Glutamatergic neuron (in vitro differentiated cells): ENCODE results near the gene PBX1. TPM values are rescaled to one million over a fixed set of nuclear protein-coding genes. Genes with fewer than 3 reads are reported as not detected.
A peak's percentile ranks its signal among the peaks of the same experiment; 100 is the strongest.

ENCODE experiments used
- DNase-seq: peaks from one replicate; pipeline ENCODE4 v3.0.0; 2022
- H3K27ac Mint-ChIP-seq: one replicate; pipeline ENCODE4 v1.8.0; 2020; ENCODE audit warnings: mild to moderate bottlenecking, mixed read lengths, inconsistent platforms; ENCODE audit not compliant: unreplicated experiment
- H3K27me3 Mint-ChIP-seq: one replicate; pipeline ENCODE4 v1.8.0; 2020; ENCODE audit warnings: mild to moderate bottlenecking, moderate library complexity, mixed read lengths, inconsistent platforms; ENCODE audit not compliant: unreplicated experiment
- H3K36me3 Mint-ChIP-seq: one replicate; pipeline ENCODE4 v1.8.0; 2020; ENCODE audit warnings: mild to moderate bottlenecking, mixed read lengths, inconsistent platforms; ENCODE audit not compliant: unreplicated experiment
- H3K4me1 Mint-ChIP-seq: one replicate; pipeline ENCODE4 v1.8.0; 2020; ENCODE audit warnings: mild to moderate bottlenecking, low read depth, mixed read lengths, inconsistent platforms; ENCODE audit not compliant: unreplicated experiment
- H3K4me3 Mint-ChIP-seq: one replicate; pipeline ENCODE4 v1.8.0; 2020; ENCODE audit warnings: mild to moderate bottlenecking, mixed read lengths, inconsistent platforms; ENCODE audit not compliant: unreplicated experiment
- H3K9me3 Mint-ChIP-seq: one replicate; pipeline ENCODE4 v1.8.0; 2020; ENCODE audit warnings: mild to moderate bottlenecking, moderate library complexity, mixed read lengths, inconsistent platforms; ENCODE audit not compliant: unreplicated experiment
- total RNA-seq: library from RNA; stranded (reverse); fragmentation: NEBNext Ultra II Directional; extraction: Animal tissue kit (Norgen Biotek cat#: 25700); gene quantifications from one replicate; pipeline ENCODE4 v1.2.1, GENCODE V29; 2021; ENCODE audit not compliant: unreplicated experiment
- TF ChIP-seq, protein P1 (sequence below): fragments of 200-600 bp; sonication (generic); IDR thresholded peaks from one replicate; pipeline ENCODE4 v1.5.0; 2021; ENCODE audit not compliant: partially characterized antibody, unreplicated experiment

PBX1 gene
- total RNA-seq, 1 donor from 2014 or later: 98.7 TPM

DNA sequence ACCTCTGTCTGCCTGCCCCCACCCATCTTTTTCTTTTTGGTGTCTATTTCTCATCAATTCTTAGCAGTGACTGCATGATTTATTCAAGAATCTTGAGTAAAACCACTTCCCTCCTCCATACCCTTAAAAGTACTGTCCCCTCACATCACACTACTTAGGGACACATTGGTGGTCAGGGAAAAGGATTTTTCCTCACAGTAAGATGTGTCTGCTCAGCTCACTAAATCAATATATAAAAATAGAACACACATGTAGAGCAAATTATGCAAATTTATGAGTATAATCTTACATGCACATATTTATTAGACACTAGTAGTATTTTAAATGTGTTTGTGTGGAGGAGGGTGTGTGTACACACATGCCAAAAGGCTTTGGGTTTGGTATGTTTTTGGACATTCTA lies 202.0 kb downstream of the PBX1 start:
- Mint-ChIP-seq H3K27ac (peak overlapping the region; percentile 36), H3K4me1 (peaks cover 17% of the 10 kb centered on the region), H3K4me3 (no peak overlapping the region), H3K9me3 (no peaks in the 10 kb centered on the region), H3K27me3 (peaks cover 4% of the 10 kb centered on the region), H3K36me3 (no peaks in the 10 kb centered on the region)
- TF ChIP-seq, protein P1, sequence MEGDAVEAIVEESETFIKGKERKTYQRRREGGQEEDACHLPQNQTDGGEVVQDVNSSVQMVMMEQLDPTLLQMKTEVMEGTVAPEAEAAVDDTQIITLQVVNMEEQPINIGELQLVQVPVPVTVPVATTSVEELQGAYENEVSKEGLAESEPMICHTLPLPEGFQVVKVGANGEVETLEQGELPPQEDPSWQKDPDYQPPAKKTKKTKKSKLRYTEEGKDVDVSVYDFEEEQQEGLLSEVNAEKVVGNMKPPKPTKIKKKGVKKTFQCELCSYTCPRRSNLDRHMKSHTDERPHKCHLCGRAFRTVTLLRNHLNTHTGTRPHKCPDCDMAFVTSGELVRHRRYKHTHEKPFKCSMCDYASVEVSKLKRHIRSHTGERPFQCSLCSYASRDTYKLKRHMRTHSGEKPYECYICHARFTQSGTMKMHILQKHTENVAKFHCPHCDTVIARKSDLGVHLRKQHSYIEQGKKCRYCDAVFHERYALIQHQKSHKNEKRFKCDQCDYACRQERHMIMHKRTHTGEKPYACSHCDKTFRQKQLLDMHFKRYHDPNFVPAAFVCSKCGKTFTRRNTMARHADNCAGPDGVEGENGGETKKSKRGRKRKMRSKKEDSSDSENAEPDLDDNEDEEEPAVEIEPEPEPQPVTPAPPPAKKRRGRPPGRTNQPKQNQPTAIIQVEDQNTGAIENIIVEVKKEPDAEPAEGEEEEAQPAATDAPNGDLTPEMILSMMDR: no peak
- no peak for DNase-seq

DNA sequence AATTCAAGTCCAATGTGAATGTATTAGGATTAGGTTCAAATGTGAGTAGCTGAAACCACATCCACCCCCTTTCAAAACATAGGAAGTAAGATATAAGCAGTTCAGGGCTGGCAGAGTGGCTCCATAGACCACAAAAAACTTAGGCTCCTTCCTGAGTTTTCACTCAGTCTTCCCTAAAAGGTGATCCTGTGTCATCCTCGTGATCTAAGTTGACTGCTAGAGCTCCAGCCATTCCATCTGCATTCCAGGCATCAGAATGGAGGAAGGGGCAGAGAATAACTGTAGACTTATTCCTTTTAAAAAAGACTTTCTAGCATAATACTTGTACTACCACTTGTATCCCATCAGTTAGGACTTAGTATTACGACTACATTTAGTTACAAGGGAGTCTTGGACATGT lies 204.1 kb downstream of the PBX1 start:
- H3K4me3 Mint-ChIP-seq: no peak overlapping the region
- DNase-seq: no peak
- H3K36me3 Mint-ChIP-seq: no peaks in the 10 kb centered on the region
- no peaks in the 10 kb centered on the region for H3K9me3 Mint-ChIP-seq
- no peak overlapping the region for H3K27ac Mint-ChIP-seq
- peaks cover 19% of the 10 kb centered on the region for H3K4me1 Mint-ChIP-seq
- TF ChIP-seq, protein P1: no peak
- peaks cover 4% of the 10 kb centered on the region for H3K27me3 Mint-ChIP-seq

DNA sequence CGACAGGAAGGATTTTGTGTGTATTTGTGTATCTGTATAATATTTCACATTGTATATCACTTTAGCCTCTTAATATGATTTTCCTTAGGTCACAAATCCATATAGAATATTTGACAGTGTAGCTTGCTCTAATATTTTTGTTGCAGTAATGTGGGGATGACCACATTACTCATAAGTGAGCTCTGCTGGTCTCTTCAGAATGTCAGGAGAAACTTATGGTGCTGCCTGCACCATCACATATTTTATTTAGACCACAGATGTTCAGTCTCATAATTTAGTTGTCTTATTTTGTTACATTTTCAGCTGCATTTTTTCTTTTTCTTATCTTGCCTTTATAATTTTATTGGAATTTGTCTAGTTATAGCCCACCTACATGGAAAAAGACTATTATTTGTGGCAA lies 205.3 kb downstream of the PBX1 start:
- no peak for DNase-seq
- Mint-ChIP-seq H3K4me3 (no peak overlapping the region), H3K36me3 (no peaks in the 10 kb centered on the region), H3K4me1 (peaks cover 20% of the 10 kb centered on the region), H3K27ac (no peak overlapping the region), H3K27me3 (no peaks in the 10 kb centered on the region), H3K9me3 (no peaks in the 10 kb centered on the region)
- TF ChIP-seq, protein P1: no peak

DNA sequence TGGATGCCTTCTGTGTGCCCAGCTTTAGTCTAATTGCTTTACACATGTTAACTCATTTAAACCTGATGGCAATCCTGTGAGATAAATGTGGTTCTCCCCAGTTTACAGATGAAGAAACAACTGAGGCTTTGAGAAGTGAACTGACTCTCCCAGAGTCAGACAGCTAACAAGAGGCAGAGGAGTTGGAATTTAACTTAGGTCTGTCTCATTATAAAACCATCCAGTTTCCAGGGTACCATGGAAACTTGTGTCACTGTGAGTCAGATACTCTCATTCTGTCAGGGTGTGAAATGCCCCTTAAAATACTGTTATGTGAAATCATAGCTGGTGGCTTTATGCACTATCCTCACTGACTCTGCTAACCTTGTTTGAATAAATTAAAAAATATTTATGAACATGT lies 206.6 kb downstream of the PBX1 start:
- Mint-ChIP-seq H3K27me3 (no peaks in the 10 kb centered on the region), H3K4me3 (no peak overlapping the region), H3K4me1 (peaks cover 23% of the 10 kb centered on the region), H3K9me3 (no peaks in the 10 kb centered on the region), H3K27ac (peak overlapping the region; percentile 71), H3K36me3 (no peaks in the 10 kb centered on the region)
- DNase-seq: no peak
- TF ChIP-seq, protein P1: no peak

DNA sequence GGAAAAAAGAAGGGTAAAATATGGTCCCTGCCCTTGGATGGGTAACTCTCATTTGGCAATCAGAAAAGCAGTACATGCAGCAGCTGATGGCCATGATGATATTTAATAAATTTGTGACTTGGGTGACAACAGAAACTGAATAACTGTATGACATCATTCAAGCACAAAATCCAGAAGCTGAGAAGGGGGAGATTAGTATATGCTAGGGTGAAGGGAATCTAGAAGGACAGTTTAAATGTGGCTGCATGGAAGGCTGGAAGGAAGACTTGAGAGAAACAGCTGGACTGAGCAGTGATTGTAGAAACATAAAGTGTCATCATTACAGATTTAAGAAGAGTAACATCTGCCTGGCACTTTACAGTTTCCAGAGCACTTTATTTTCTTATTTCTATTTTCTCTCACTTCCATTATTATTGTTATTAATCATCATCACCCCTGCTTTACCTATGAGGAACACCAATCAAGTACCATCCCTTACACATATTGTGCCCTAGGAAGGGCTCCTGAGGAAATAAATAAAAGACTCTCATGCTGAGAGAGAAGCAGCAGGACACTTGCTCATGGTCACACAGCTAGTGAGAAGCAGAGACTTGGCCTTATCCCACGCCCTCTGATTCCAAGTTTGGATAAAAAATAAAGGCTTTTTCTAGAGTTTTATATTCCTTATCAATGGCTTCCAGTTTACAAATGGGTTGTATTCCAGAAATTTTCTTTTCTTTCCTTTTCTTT lies 207.2 kb downstream of the PBX1 start:
- H3K4me1 Mint-ChIP-seq: peaks cover 25% of the 10 kb centered on the region
- no peak overlapping the region for H3K27ac Mint-ChIP-seq
- no peaks in the 10 kb centered on the region for H3K9me3 Mint-ChIP-seq
- peaks cover under 1% of the 10 kb centered on the region for H3K27me3 Mint-ChIP-seq
- TF ChIP-seq, protein P1: no peak
- no peak for DNase-seq
- H3K36me3 Mint-ChIP-seq: no peaks in the 10 kb centered on the region
- no peak overlapping the region for H3K4me3 Mint-ChIP-seq
